ENCODE measurements around the gene CDKAL1. TPM values are rescaled to one million over a fixed set of nuclear protein-coding genes. Genes with fewer than 3 reads are reported as not detected.
"Not testable (repeated sequence)": the region's sequence is repeated elsewhere in the genome, so short reads cannot be mapped to it uniquely, and the experiment has no call there.

CDKAL1 gene
- total RNA-seq, 2 donors from 2014 or later, result 11.7 to 12.5 TPM

GRCh38 chr6:20577173-20577688 is 43.0 kb downstream of the CDKAL1 start:
- ATAC-seq, result no peak
- no peak for DNase-seq
- intact Hi-C loops (cut with DNase I, micrococcal nuclease), result no loop called here

- ATAC-seq (no peak), DNase-seq (no peak)
- intact Hi-C loops (cut with DNase I, micrococcal nuclease), result no loop called here
These were observed 46.8 kb downstream of the CDKAL1 start for GRCh38 chr6:20581070-20581469.

- no peak for ATAC-seq
- intact Hi-C loops (cut with DNase I, micrococcal nuclease), result no loop called here
- no peak for DNase-seq
These were observed 48.6 kb downstream of the CDKAL1 start for GRCh38 chr6:20582586-20583443.

GRCh38 chr6:20583444-20583800 is 49.2 kb downstream of the CDKAL1 start:
- ATAC-seq (no peak), DNase-seq (no peak)
- intact Hi-C loops (cut with DNase I, micrococcal nuclease), result no loop called here

- ATAC-seq (no peak), DNase-seq (no peak)
- intact Hi-C loops (cut with DNase I, micrococcal nuclease), result no loop called here
These were observed 50.0 kb downstream of the CDKAL1 start for GRCh38 chr6:20584100-20584731.

GRCh38 chr6:20589266-20589665 is 55.0 kb downstream of the CDKAL1 start:
- DNase-seq (no peak), ATAC-seq (no peak)
- intact Hi-C loops (cut with DNase I, micrococcal nuclease), result no loop called here

GRCh38 chr6:20590476-20590875 is 56.2 kb downstream of the CDKAL1 start:
- intact Hi-C loops (cut with DNase I, micrococcal nuclease); DNase-seq; ATAC-seq: not testable (repeated sequence)

GRCh38 chr6:20594299-20594853 is 60.1 kb downstream of the CDKAL1 start:
- intact Hi-C loops (cut with DNase I, micrococcal nuclease); ATAC-seq; DNase-seq: not testable (repeated sequence)

- intact Hi-C loops (cut with DNase I, micrococcal nuclease), result no loop called here
- ATAC-seq (no peak), DNase-seq (no peak)
These were observed 65.2 kb downstream of the CDKAL1 start for GRCh38 chr6:20599302-20600051.

- intact Hi-C loops (cut with DNase I, micrococcal nuclease), result no loop called here
- DNase-seq (no peak), ATAC-seq (no peak)
These were observed 66.6 kb downstream of the CDKAL1 start for GRCh38 chr6:20600831-20601230.

- no peak for DNase-seq
- no peak for ATAC-seq
- intact Hi-C loops (cut with DNase I, micrococcal nuclease), result no loop called here
These were observed 69.9 kb downstream of the CDKAL1 start for GRCh38 chr6:20604159-20604558.

- ATAC-seq, result no peak
These were observed 70.8 kb downstream of the CDKAL1 start for GRCh38 chr6:20605061-20605460.

GRCh38 chr6:20605581-20605980 is 71.3 kb downstream of the CDKAL1 start:
- DNase-seq (no peak), ATAC-seq (no peak)
- intact Hi-C loops (cut with DNase I, micrococcal nuclease), result no loop called here

More at GRCh38 chr6:20605061-20605460, 70.8 kb downstream of the CDKAL1 start:
- intact Hi-C loops (cut with DNase I, micrococcal nuclease), result no loop called here
- no peak for DNase-seq

- no peak for DNase-seq
- no peak for ATAC-seq
- intact Hi-C loops (cut with DNase I, micrococcal nuclease), result no loop called here
These were observed 72.6 kb downstream of the CDKAL1 start for GRCh38 chr6:20606831-20607230.

- ATAC-seq (no peak), DNase-seq (no peak)
- intact Hi-C loops (cut with DNase I, micrococcal nuclease), result no loop called here
These were observed 74.1 kb downstream of the CDKAL1 start for GRCh38 chr6:20608356-20608755.

- intact Hi-C loops (cut with DNase I, micrococcal nuclease), result no loop called here
- ATAC-seq, result no peak
- no peak for DNase-seq
These were observed 74.6 kb downstream of the CDKAL1 start for GRCh38 chr6:20608905-20609304.

GRCh38 chr6:20609924-20610323 is 75.7 kb downstream of the CDKAL1 start:
- DNase-seq; intact Hi-C loops (cut with DNase I, micrococcal nuclease); ATAC-seq: not testable (repeated sequence)

- no peak for ATAC-seq
- intact Hi-C loops (cut with DNase I, micrococcal nuclease), result no loop called here
- no peak for DNase-seq
These were observed 76.5 kb downstream of the CDKAL1 start for GRCh38 chr6:20610636-20611370.
